GM06990 (cell line): Measurements from ENCODE around the gene AFDN.

ENCODE experiments used
- DNase-seq: peaks from one replicate; pipeline ENCODE4 v3.0.0-alpha.2; 2011; ENCODE audit not compliant: insufficient read length; ENCODE audit errors: extremely low read depth
- H3K27me3 ChIP-seq: replicated peaks from 2 replicates; pipeline ENCODE4 v1.6.0; 2011; ENCODE audit warnings: low read length; ENCODE audit not compliant: control insufficient read depth, insufficient read depth
- H3K36me3 ChIP-seq: 2 replicates; pipeline ENCODE4 v1.5.1; 2011; ENCODE audit warnings: low read length; ENCODE audit not compliant: control insufficient read depth, insufficient read depth
- H3K4me3 ChIP-seq: replicated peaks from 2 replicates; pipeline ENCODE4 v1.5.1; 2011; ENCODE audit warnings: low read depth, mild to moderate bottlenecking, control low read depth, low read length
- CTCF ChIP-seq: IDR thresholded peaks from 2 replicates; pipeline ENCODE4 v1.5.1; 2011; ENCODE audit warnings: low read length, control low read depth, mild to moderate bottlenecking, inconsistent platforms; ENCODE audit not compliant: insufficient read depth, poor library complexity, severe bottlenecking

Gene AFDN

GRCh38 chr6:167838207-167838748 is 11.6 kb downstream of the AFDN start:
- no peak for TF ChIP-seq CTCF
- H3K36me3 ChIP-seq: no peaks in the 10 kb centered on the region
- DNase-seq: no peak
- H3K4me3 ChIP-seq: no peak overlapping the region
- H3K27me3 ChIP-seq: no peaks in the 10 kb centered on the region

GRCh38 chr6:167839343-167839742 is 12.6 kb downstream of the AFDN start:
- no peak overlapping the region for H3K4me3 ChIP-seq
- no peak for TF ChIP-seq CTCF
- no peaks in the 10 kb centered on the region for H3K36me3 ChIP-seq
- DNase-seq: no peak
- H3K27me3 ChIP-seq: no peaks in the 10 kb centered on the region

- no peaks in the 10 kb centered on the region for H3K36me3 ChIP-seq
- no peak for DNase-seq
- TF ChIP-seq CTCF: no peak
- H3K4me3 ChIP-seq: no peak overlapping the region
- H3K27me3 ChIP-seq: no peaks in the 10 kb centered on the region
Measured at GRCh38 chr6:167839755-167840154, 13.0 kb downstream of the AFDN start.

- DNase-seq: no peak
- no peaks in the 10 kb centered on the region for H3K36me3 ChIP-seq
- no peak for TF ChIP-seq CTCF
- no peak overlapping the region for H3K4me3 ChIP-seq
- no peaks in the 10 kb centered on the region for H3K27me3 ChIP-seq
Measured at GRCh38 chr6:167840160-167840525, 13.4 kb downstream of the AFDN start.

- Histone ChIP-seq H3K36me3 (no peaks in the 10 kb centered on the region), H3K27me3 (no peaks in the 10 kb centered on the region), H3K4me3 (no peak overlapping the region)
- no peak for TF ChIP-seq CTCF
- no peak for DNase-seq
Measured at GRCh38 chr6:167840526-167841179, 13.9 kb downstream of the AFDN start.

- DNase-seq: no peak
- Histone ChIP-seq H3K27me3 (no peaks in the 10 kb centered on the region), H3K36me3 (no peaks in the 10 kb centered on the region), H3K4me3 (no peak overlapping the region)
- TF ChIP-seq CTCF: no peak
Measured at GRCh38 chr6:167841981-167842380, 15.3 kb downstream of the AFDN start.
